Endothelial cell (in vitro differentiated cells): Measurements from ENCODE around the gene LIX1. TPM values are rescaled to one million over a fixed set of nuclear protein-coding genes. Genes with fewer than 3 reads are reported as not detected.

Source experiments
- DNase-seq: peaks from one replicate; pipeline ENCODE4 v3.0.0; 2021; ENCODE audit warnings: low spot score
- H3K27ac Mint-ChIP-seq: one replicate; pipeline ENCODE4 v1.8.0; 2021; ENCODE audit warnings: mixed read lengths, inconsistent platforms; ENCODE audit not compliant: unreplicated experiment
- H3K27me3 Mint-ChIP-seq: one replicate; pipeline ENCODE4 v1.8.0; 2021; ENCODE audit warnings: mild to moderate bottlenecking, moderate library complexity, mixed read lengths, inconsistent platforms; ENCODE audit not compliant: unreplicated experiment
- H3K36me3 Mint-ChIP-seq: one replicate; pipeline ENCODE4 v1.8.0; 2021; ENCODE audit warnings: mild to moderate bottlenecking, low read depth, mixed read lengths, inconsistent platforms; ENCODE audit not compliant: unreplicated experiment
- H3K4me1 Mint-ChIP-seq: one replicate; pipeline ENCODE4 v1.8.0; 2021; ENCODE audit warnings: mild to moderate bottlenecking, mixed read lengths, inconsistent platforms; ENCODE audit not compliant: unreplicated experiment
- H3K4me3 Mint-ChIP-seq: one replicate; pipeline ENCODE4 v1.8.0; 2021; ENCODE audit warnings: mild to moderate bottlenecking, mixed read lengths, inconsistent platforms; ENCODE audit not compliant: unreplicated experiment
- H3K9me3 Mint-ChIP-seq: one replicate; pipeline ENCODE4 v1.8.0; 2021; ENCODE audit warnings: mixed read lengths, inconsistent platforms; ENCODE audit not compliant: unreplicated experiment
- total RNA-seq: library from RNA; stranded (reverse); fragmentation: NEBNext Ultra II Directional; extraction: Animal tissue kit (Norgen Biotek cat#: 25700); gene quantifications from one replicate; pipeline ENCODE4 v1.2.1, GENCODE V29; 2021; ENCODE audit not compliant: unreplicated experiment
- TF ChIP-seq, protein P1 (sequence below): fragments of 200-600 bp; sonication (generic); IDR thresholded peaks from one replicate; pipeline ENCODE4 v1.5.0; 2021; ENCODE audit warnings: antibody characterized with exemption; ENCODE audit not compliant: unreplicated experiment

Gene LIX1
- total RNA-seq, 1 donor from 2014 or later = 0.46 TPM

DNA sequence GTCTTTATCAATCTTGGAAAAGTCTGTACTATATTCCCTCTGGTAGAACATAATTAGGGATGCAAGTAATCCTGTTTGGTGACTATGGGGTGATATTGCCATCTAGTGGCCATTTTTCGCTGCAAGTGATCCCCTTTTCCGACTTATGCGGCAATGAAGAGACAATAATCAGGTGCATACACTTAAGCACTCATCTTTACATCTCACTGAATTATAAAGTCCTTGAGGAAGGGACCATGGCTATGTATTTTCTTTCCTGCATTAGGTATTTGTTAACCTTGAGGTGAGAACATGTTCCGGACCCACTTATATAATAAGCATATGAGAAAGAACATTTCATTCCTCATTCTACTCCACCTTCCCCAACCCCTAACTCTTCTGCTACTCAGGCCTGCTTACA is 19.6 kb upstream of the LIX1 start:
- H3K27ac Mint-ChIP-seq = no peak overlapping the region
- no peak overlapping the region for H3K4me3 Mint-ChIP-seq
- no peaks in the 10 kb centered on the region for H3K9me3 Mint-ChIP-seq
- no peaks in the 10 kb centered on the region for H3K4me1 Mint-ChIP-seq
- peak; percentile 74 for DNase-seq
- no peaks in the 10 kb centered on the region for H3K27me3 Mint-ChIP-seq
- TF ChIP-seq, protein P1, sequence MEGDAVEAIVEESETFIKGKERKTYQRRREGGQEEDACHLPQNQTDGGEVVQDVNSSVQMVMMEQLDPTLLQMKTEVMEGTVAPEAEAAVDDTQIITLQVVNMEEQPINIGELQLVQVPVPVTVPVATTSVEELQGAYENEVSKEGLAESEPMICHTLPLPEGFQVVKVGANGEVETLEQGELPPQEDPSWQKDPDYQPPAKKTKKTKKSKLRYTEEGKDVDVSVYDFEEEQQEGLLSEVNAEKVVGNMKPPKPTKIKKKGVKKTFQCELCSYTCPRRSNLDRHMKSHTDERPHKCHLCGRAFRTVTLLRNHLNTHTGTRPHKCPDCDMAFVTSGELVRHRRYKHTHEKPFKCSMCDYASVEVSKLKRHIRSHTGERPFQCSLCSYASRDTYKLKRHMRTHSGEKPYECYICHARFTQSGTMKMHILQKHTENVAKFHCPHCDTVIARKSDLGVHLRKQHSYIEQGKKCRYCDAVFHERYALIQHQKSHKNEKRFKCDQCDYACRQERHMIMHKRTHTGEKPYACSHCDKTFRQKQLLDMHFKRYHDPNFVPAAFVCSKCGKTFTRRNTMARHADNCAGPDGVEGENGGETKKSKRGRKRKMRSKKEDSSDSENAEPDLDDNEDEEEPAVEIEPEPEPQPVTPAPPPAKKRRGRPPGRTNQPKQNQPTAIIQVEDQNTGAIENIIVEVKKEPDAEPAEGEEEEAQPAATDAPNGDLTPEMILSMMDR = peak; percentile 74
- H3K36me3 Mint-ChIP-seq = peaks cover 3% of the 10 kb centered on the region

- TF ChIP-seq, protein P1 = no peak
- DNase-seq = no peak
- Mint-ChIP-seq H3K27ac (no peak overlapping the region), H3K4me3 (no peak overlapping the region), H3K9me3 (no peaks in the 10 kb centered on the region), H3K36me3 (no peaks in the 10 kb centered on the region), H3K27me3 (no peaks in the 10 kb centered on the region), H3K4me1 (no peaks in the 10 kb centered on the region)
Observed at GRCh38 chr5:97157689-97158088, 15.3 kb upstream of the LIX1 start.

- Mint-ChIP-seq H3K27ac (no peak overlapping the region), H3K36me3 (no peaks in the 10 kb centered on the region)
Observed at GRCh38 chr5:97151370-97151769, 9.0 kb upstream of the LIX1 start.

GRCh38 chr5:97150401-97150800 is 8.0 kb upstream of the LIX1 start:
- no peaks in the 10 kb centered on the region for H3K27me3 Mint-ChIP-seq
- H3K36me3 Mint-ChIP-seq = no peaks in the 10 kb centered on the region
- H3K4me1 Mint-ChIP-seq = no peaks in the 10 kb centered on the region
- DNase-seq = no peak
- H3K27ac Mint-ChIP-seq = no peak overlapping the region
- no peaks in the 10 kb centered on the region for H3K9me3 Mint-ChIP-seq
- TF ChIP-seq, protein P1 = no peak
- H3K4me3 Mint-ChIP-seq = no peak overlapping the region

More at GRCh38 chr5:97151370-97151769, 9.0 kb upstream of the LIX1 start:
- DNase-seq = no peak
- TF ChIP-seq, protein P1 = no peak
- H3K9me3 Mint-ChIP-seq = no peaks in the 10 kb centered on the region
- H3K27me3 Mint-ChIP-seq = no peaks in the 10 kb centered on the region
- no peak overlapping the region for H3K4me3 Mint-ChIP-seq
- no peaks in the 10 kb centered on the region for H3K4me1 Mint-ChIP-seq

GRCh38 chr5:97149709-97150108 is 7.3 kb upstream of the LIX1 start:
- no peaks in the 10 kb centered on the region for H3K36me3 Mint-ChIP-seq
- no peaks in the 10 kb centered on the region for H3K9me3 Mint-ChIP-seq
- no peak overlapping the region for H3K27ac Mint-ChIP-seq
- TF ChIP-seq, protein P1 = no peak
- H3K4me3 Mint-ChIP-seq = no peak overlapping the region
- no peaks in the 10 kb centered on the region for H3K4me1 Mint-ChIP-seq
- no peak for DNase-seq
- no peaks in the 10 kb centered on the region for H3K27me3 Mint-ChIP-seq
